ENCODE data around the gene KLHL13.

KLHL13 gene

DNA sequence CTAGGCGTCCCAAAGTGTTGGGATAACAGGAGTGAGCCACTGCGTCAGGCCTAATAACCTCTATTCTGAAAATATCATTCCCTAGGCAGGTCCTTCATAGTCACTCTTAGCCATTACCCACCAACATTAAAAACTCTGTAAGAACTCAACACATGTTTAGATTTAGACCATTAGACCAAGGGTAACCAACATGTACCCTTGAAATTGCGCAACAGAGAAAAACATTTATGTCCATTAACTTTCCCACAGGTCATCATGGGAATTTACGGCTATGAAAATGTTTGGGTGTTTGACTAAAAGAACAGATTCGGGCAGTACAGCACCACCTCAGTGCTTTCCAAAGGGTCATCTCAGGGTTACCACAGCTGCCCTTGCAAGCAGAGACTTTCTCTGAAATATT, 7.5 kb downstream of the KLHL13 start:
- TF ChIP-seq CTCF (IDR thresholded peaks at IDR 0.05), result no peak
- Histone ChIP-seq H3K4me3 (no peak overlapping the region), H3K27me3 (no peaks in the 10 kb centered on the region), H3K27ac (no peak overlapping the region), H3K36me3 (no peaks in the 10 kb centered on the region), H3K9me3 (no peaks in the 10 kb centered on the region), H3K4me1 (no peaks in the 10 kb centered on the region)
- DNase-seq, result no peak
- intact Hi-C loops (cut with DNase I; ENCODE audit: low total_unique reads), result no loop called here

- TF ChIP-seq CTCF (IDR thresholded peaks at IDR 0.05), result no peak
- H3K27ac ChIP-seq, result no peak overlapping the region
- H3K4me3 ChIP-seq, result no peak overlapping the region
- intact Hi-C loops (cut with DNase I; ENCODE audit: low total_unique reads), result no loop called here
- no peaks in the 10 kb centered on the region for H3K36me3 ChIP-seq
- DNase-seq, result no peak
- H3K27me3 ChIP-seq, result no peaks in the 10 kb centered on the region
- no peaks in the 10 kb centered on the region for H3K9me3 ChIP-seq
- H3K4me1 ChIP-seq, result no peaks in the 10 kb centered on the region
Measured at GRCh38 chrX:118108304-118108703, 8.3 kb downstream of the KLHL13 start.

- no peaks in the 10 kb centered on the region for H3K36me3 ChIP-seq
- TF ChIP-seq CTCF (IDR thresholded peaks at IDR 0.05), result no peak
- intact Hi-C loops (cut with DNase I; ENCODE audit: low total_unique reads), result no loop called here
Measured at GRCh38 chrX:118100091-118100490, 16.5 kb downstream of the KLHL13 start.

DNA sequence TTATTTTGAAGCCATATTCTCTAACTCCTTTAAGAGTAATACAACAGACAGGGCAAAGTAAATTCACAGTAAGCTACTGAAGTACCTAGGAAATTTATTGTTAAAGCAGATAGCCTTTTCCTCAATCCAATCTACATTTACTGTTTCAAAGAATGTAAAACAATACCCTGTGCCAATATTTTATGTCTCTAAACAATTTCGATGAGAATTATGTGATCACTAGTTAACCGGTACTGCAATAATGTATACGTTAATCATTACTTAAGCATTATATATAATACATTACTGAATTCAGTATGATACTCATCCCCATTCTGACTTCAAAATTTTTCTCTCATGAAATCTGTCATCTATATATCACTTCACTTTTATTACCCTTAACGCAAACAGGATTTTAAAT, 28.5 kb downstream of the KLHL13 start:
- no peak for TF ChIP-seq CTCF (IDR thresholded peaks at IDR 0.05)
- Histone ChIP-seq H3K9me3 (peaks cover 0 to 5% (median 0%) of the 10 kb centered on the region in 3 donors), H3K36me3 (no peaks in the 10 kb centered on the region), H3K27ac (no peak overlapping the region), H3K4me1 (no peaks in the 10 kb centered on the region), H3K4me3 (no peak overlapping the region), H3K27me3 (no peaks in the 10 kb centered on the region)
- intact Hi-C loops (cut with DNase I; ENCODE audit: low total_unique reads), result loop anchor here (2.0 kb wide), 1 partner anchor 39 kb away; no protein-coding TSS in a partner anchor
- DNase-seq, result no peak

More at GRCh38 chrX:118100091-118100490, 16.5 kb downstream of the KLHL13 start:
- H3K9me3 ChIP-seq, result no peaks in the 10 kb centered on the region
- H3K4me3 ChIP-seq, result no peak overlapping the region
- no peaks in the 10 kb centered on the region for H3K27me3 ChIP-seq
- DNase-seq, result no peak
- H3K27ac ChIP-seq, result no peak overlapping the region
- H3K4me1 ChIP-seq, result no peaks in the 10 kb centered on the region

DNA sequence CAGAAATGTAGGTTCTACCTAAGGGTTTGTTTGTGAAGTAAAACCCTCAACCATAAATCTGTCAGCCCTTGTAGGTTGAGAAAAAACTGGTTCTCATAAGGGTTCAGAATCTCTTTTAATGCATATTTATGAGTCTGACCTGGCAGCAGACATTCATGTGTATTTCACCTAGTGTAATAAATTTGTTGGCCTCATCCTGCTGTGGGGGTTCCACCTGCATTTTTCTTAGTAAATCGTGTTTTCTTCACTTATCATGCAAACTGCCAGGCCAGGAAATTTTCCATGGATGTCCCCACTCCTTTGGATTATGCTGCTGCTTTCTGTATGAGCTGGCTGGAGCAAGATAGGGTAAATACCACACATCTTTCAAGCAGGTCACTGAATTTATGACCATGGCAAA, 42.4 kb downstream of the KLHL13 start:
- Histone ChIP-seq H3K27ac (no peak overlapping the region), H3K9me3 (no peaks in the 10 kb centered on the region), H3K36me3 (no peaks in the 10 kb centered on the region), H3K4me3 (no peak overlapping the region), H3K4me1 (peaks cover 0 to 12% (median 0%) of the 10 kb centered on the region in 4 donors), H3K27me3 (no peaks in the 10 kb centered on the region)
- no peak for DNase-seq
- TF ChIP-seq CTCF (IDR thresholded peaks at IDR 0.05), result no peak
- intact Hi-C loops (cut with DNase I; ENCODE audit: low total_unique reads), result no loop called here

DNA sequence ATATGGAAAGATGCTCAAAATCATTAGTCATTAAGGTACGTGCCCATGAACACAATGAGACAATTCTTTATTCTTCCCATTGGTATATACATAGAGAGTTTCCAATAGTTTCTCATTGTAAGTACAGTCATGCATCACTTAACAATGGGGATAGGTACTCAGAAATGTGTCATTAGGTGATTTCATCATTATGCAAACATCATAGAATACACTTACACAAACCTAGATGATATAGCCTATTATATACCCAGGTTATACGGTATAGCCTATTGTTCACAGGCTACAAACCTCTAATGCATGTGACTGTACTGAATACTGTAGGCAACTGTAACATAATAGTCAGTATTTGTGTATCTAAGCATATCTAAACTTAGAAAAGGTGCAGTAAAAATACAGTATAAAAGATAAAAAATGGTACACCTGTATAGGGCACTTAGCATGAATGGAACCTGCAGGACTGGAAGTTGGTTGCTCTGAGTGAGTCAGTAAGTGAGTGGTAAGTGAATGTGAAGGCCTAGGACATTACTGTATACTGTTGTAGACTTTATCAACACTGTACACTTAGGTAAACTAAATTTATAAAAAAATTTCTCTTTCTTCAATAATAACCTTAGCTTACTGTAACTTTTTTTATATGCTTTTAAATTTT, 49.6 kb downstream of the KLHL13 start:
- H3K36me3 ChIP-seq, result no peaks in the 10 kb centered on the region
- H3K27me3 ChIP-seq, result no peaks in the 10 kb centered on the region
- no peak for TF ChIP-seq CTCF (IDR thresholded peaks at IDR 0.05)
- no peak overlapping the region for H3K4me3 ChIP-seq
- H3K27ac ChIP-seq, result no peak overlapping the region
- H3K9me3 ChIP-seq, result no peaks in the 10 kb centered on the region
- no peaks in the 10 kb centered on the region for H3K4me1 ChIP-seq
- no peak for DNase-seq
- intact Hi-C loops (cut with DNase I; ENCODE audit: low total_unique reads), result no loop called here

Measured in tibial artery (tissue), 4 donors.